ENCODE measurements around the gene MTM1.

The MTM1 gene

GRCh38 chrX:150649096-150649870, 80.9 kb downstream of the MTM1 start:
- in situ Hi-C loops (cut with MboI; ENCODE audit: low sequenced_read_pairs) = no loop called here

- in situ Hi-C loops (cut with MboI; ENCODE audit: low sequenced_read_pairs) = no loop called here
These were observed 83.5 kb downstream of the MTM1 start for GRCh38 chrX:150651906-150652305.

- in situ Hi-C loops (cut with MboI; ENCODE audit: low sequenced_read_pairs) = no loop called here
These were observed 87.4 kb downstream of the MTM1 start for GRCh38 chrX:150655788-150656187.

GRCh38 chrX:150663073-150663472, 94.7 kb downstream of the MTM1 start:
- in situ Hi-C loops (cut with MboI; ENCODE audit: low sequenced_read_pairs) = no loop called here

GRCh38 chrX:150664290-150664689, 95.9 kb downstream of the MTM1 start:
- in situ Hi-C loops (cut with MboI; ENCODE audit: low sequenced_read_pairs) = no loop called here

- in situ Hi-C loops (cut with MboI; ENCODE audit: low sequenced_read_pairs) = no loop called here
These were observed 107.8 kb downstream of the MTM1 start for GRCh38 chrX:150676221-150676620.

GRCh38 chrX:150680974-150681373, 112.6 kb downstream of the MTM1 start:
- in situ Hi-C loops (cut with MboI; ENCODE audit: low sequenced_read_pairs) = no loop called here

- in situ Hi-C loops (cut with MboI; ENCODE audit: low sequenced_read_pairs) = no loop called here
These were observed 114.7 kb downstream of the MTM1 start for GRCh38 chrX:150683112-150683511.

GRCh38 chrX:150683536-150684146, 115.2 kb downstream of the MTM1 start:
- in situ Hi-C loops (cut with MboI; ENCODE audit: low sequenced_read_pairs) = no loop called here

- in situ Hi-C loops (cut with MboI; ENCODE audit: low sequenced_read_pairs) = no loop called here
These were observed 120.6 kb downstream of the MTM1 start for GRCh38 chrX:150688911-150689451.

- in situ Hi-C loops (cut with MboI; ENCODE audit: low sequenced_read_pairs) = no loop called here
These were observed 121.7 kb downstream of the MTM1 start for GRCh38 chrX:150690126-150690525.

GRCh38 chrX:150692296-150692695, 123.9 kb downstream of the MTM1 start:
- in situ Hi-C loops (cut with MboI; ENCODE audit: low sequenced_read_pairs) = no loop called here

- in situ Hi-C loops (cut with MboI; ENCODE audit: low sequenced_read_pairs) = no loop called here
These were observed 124.7 kb downstream of the MTM1 start, which contains the start of gene MTMR1 for GRCh38 chrX:150692831-150693724. Gene MTMR1, plus strand, starts transcription at chrX:150693396. Its CDS starts 135 bp downstream, at chrX:150693531.

GRCh38 chrX:150693725-150694574, 125.5 kb downstream of the MTM1 start:
- in situ Hi-C loops (cut with MboI; ENCODE audit: low sequenced_read_pairs) = no loop called here

GRCh38 chrX:150694738-150695410, 126.5 kb downstream of the MTM1 start:
- in situ Hi-C loops (cut with MboI; ENCODE audit: low sequenced_read_pairs) = no loop called here

GRCh38 chrX:150696331-150696730, 127.9 kb downstream of the MTM1 start:
- in situ Hi-C loops (cut with MboI; ENCODE audit: low sequenced_read_pairs) = no loop called here

- in situ Hi-C loops (cut with MboI; ENCODE audit: low sequenced_read_pairs) = no loop called here
These were observed 128.4 kb downstream of the MTM1 start for GRCh38 chrX:150696866-150697265.

GRCh38 chrX:150697641-150698040, 129.2 kb downstream of the MTM1 start:
- in situ Hi-C loops (cut with MboI; ENCODE audit: low sequenced_read_pairs) = no loop called here

- in situ Hi-C loops (cut with MboI; ENCODE audit: low sequenced_read_pairs) = no loop called here
These were observed 130.6 kb downstream of the MTM1 start for GRCh38 chrX:150698981-150699380.

GRCh38 chrX:150700107-150700506, 131.7 kb downstream of the MTM1 start:
- in situ Hi-C loops (cut with MboI; ENCODE audit: low sequenced_read_pairs) = loop anchor here (25.0 kb wide), 1 partner anchor 738 kb away; no protein-coding TSS in a partner anchor

Measured in HL-60/S4 (cell line).